ENCODE data around the gene SLC27A2.
A peak's percentile ranks its signal among the peaks of the same experiment; 100 is the strongest.
"Not testable (repeated sequence)": the region's sequence is repeated elsewhere in the genome, so short reads cannot be mapped to it uniquely, and the experiment has no call there.

Gene SLC27A2

DNA sequence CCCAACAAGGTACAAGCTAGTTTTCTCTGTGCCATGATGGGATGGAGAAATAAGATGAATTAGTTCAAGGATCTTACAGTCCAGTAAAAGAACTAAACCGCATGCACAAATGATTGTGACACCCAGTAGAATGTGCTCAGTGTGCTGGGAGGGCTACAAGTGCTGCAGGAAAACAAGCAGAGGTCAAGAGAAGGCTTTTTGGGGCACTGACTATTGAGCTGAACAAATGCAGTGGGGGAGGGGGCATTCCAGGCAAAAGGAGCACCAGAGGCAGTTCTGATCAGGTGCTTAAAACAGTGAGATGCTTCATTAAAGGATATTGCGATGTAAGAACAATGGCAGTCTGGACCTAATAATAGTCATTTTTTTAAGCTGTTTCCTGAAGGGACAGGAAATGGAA is 6.0 kb downstream of the SLC27A2 start:
- TF ChIP-seq, protein P1, sequence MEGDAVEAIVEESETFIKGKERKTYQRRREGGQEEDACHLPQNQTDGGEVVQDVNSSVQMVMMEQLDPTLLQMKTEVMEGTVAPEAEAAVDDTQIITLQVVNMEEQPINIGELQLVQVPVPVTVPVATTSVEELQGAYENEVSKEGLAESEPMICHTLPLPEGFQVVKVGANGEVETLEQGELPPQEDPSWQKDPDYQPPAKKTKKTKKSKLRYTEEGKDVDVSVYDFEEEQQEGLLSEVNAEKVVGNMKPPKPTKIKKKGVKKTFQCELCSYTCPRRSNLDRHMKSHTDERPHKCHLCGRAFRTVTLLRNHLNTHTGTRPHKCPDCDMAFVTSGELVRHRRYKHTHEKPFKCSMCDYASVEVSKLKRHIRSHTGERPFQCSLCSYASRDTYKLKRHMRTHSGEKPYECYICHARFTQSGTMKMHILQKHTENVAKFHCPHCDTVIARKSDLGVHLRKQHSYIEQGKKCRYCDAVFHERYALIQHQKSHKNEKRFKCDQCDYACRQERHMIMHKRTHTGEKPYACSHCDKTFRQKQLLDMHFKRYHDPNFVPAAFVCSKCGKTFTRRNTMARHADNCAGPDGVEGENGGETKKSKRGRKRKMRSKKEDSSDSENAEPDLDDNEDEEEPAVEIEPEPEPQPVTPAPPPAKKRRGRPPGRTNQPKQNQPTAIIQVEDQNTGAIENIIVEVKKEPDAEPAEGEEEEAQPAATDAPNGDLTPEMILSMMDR (conservative IDR thresholded peaks at IDR 0.05; ENCODE audit: low read depth), result no peak
- no peak overlapping the region for H3K27ac ChIP-seq
- CTCF ChIA-PET, result interaction anchor here (0.6 kb wide), 1 partner anchor 272 kb away, joined by 5 read pairs; no protein-coding TSS in a partner anchor
- POLR2A ChIA-PET (ENCODE audit: low non-redundant PET), result no interaction called here
- no peak for DNase-seq (ENCODE audit: low spot score)

DNA sequence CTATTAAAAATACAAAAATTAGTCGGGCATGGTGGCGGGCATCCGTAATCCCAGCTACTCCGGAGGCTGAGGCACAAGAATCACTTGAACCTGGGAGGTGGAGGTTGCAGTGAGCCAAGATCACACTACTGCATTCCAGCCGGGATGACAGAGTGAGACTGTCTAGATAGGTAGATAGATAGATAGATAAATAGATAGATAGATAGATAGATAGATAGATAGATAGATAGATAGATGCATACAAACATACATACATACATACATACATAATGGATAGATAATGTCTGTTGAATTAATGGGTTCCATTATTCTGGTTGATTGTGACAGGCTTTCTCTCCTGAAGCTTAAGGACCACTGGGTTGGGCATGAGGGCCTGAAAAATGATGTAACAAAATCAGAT is 6.8 kb downstream of the SLC27A2 start:
- H3K27ac ChIP-seq; POLR2A ChIA-PET (ENCODE audit: low non-redundant PET); DNase-seq (ENCODE audit: low spot score): not testable (repeated sequence)
- CTCF ChIA-PET, result interaction anchor here (0.6 kb wide), 1 partner anchor 343 kb away, joined by 3 read pairs; no protein-coding TSS in a partner anchor

DNA sequence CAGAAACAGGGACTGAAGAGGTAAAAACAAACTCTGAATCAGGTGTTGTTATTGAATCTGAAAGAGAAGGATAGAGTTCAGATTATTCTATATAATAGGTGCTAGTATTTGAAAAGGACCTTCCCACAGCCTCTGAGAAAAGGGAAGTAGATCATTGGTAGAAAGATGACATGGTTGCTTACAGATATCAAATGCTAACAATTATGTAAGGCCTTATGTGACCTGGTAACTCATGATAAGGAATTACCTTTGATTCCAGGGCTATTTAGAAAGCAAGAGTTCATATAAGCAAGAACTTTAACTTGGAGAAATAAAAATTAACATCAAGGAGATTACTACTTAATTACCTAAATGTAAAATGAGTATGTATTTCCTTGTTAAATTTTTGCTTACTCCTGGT is 7.6 kb downstream of the SLC27A2 start:
- no peak overlapping the region for H3K27ac ChIP-seq
- ChIA-PET CTCF (no interaction called here), POLR2A (ENCODE audit: low non-redundant PET) (no interaction called here)
- no peak for DNase-seq (ENCODE audit: low spot score)
- TF ChIP-seq, protein P1 (conservative IDR thresholded peaks at IDR 0.05; ENCODE audit: low read depth), result no peak

DNA sequence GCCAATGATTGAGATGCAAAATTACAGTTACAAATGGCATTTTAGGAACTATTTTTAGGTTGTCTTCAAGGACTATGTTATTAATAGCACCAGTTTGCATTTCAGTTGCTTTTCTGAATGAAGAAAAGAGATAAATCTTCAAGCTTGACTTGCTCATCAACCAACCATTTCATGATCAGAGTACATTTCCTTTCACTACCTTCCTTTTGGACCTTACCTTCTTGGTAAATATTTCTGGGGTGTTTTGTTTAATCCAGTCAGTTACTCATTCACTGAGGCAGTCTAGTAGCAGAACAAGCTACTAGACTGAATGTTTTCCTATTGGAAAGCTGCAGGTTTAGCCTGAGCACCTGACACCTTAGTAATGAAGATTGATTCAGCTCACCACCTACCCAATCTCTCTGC is 8.2 kb downstream of the SLC27A2 start:
- ChIA-PET POLR2A (ENCODE audit: low non-redundant PET) (no interaction called here), CTCF (interaction anchor here (0.7 kb wide), 2 partner anchors 33 to 234 kb away, joined by 4 read pairs; partner anchors contain the start of gene USP8)
- DNase-seq (ENCODE audit: low spot score), result no peak
- TF ChIP-seq, protein P1 (conservative IDR thresholded peaks at IDR 0.05; ENCODE audit: low read depth), result no peak
- no peak overlapping the region for H3K27ac ChIP-seq

DNA sequence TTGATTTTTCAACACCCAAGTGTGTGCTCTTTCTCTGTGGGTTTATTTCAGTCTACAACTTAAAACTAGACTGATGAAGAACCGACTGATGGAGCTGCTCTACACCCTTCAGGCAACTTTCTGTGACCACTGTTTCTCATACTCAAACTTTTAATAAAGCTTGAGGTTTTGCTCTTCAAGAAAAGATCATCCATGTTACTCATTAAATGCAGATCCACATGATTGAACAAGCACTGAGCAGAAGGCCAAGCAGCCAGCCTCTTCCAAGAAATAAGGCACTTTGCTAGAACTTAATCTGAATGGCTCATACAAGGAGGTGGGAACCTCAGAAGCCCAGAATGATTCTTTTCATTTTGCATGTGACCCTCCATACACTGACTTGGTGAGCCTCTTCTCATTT is 8.7 kb downstream of the SLC27A2 start:
- no peak for DNase-seq (ENCODE audit: low spot score)
- TF ChIP-seq, protein P1 (conservative IDR thresholded peaks at IDR 0.05; ENCODE audit: low read depth), result no peak
- H3K27ac ChIP-seq, result no peak overlapping the region
- POLR2A ChIA-PET (ENCODE audit: low non-redundant PET), result no interaction called here
- CTCF ChIA-PET, result interaction anchor here (0.7 kb wide), 2 partner anchors 23 to 234 kb away, joined by 4 read pairs; partner anchors contain the start of gene USP8

DNA sequence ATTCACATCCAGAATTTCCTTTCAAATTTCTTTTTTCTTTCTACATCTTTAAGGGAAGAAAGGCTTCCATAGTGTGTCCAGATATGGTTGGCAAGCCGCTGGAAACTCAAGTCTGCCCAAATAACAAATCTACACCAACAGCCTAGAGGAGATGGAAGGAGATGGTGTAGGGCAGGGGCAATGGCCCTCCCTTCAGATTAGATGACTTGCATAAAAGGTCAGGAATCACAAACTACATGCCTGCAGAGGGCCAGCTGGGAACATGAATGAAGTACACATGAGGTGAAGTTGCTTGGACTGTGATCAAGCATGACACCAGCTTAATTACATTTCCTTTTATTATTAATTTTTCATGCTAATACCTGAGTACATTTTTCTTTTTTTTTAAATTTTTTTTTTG is 10.2 kb downstream of the SLC27A2 start:
- no peak overlapping the region for H3K27ac ChIP-seq
- TF ChIP-seq, protein P1 (conservative IDR thresholded peaks at IDR 0.05; ENCODE audit: low read depth), result no peak
- ChIA-PET POLR2A (ENCODE audit: low non-redundant PET) (interaction anchor here (0.6 kb wide), 1 partner anchor 18 kb away, joined by 5 read pairs; no protein-coding TSS in a partner anchor), CTCF (interaction anchor here (0.6 to 1.1 kb wide), 2 partner anchors 10 to 44 kb away, joined by 4 read pairs; no protein-coding TSS in a partner anchor)
- no peak for DNase-seq (ENCODE audit: low spot score)

DNA sequence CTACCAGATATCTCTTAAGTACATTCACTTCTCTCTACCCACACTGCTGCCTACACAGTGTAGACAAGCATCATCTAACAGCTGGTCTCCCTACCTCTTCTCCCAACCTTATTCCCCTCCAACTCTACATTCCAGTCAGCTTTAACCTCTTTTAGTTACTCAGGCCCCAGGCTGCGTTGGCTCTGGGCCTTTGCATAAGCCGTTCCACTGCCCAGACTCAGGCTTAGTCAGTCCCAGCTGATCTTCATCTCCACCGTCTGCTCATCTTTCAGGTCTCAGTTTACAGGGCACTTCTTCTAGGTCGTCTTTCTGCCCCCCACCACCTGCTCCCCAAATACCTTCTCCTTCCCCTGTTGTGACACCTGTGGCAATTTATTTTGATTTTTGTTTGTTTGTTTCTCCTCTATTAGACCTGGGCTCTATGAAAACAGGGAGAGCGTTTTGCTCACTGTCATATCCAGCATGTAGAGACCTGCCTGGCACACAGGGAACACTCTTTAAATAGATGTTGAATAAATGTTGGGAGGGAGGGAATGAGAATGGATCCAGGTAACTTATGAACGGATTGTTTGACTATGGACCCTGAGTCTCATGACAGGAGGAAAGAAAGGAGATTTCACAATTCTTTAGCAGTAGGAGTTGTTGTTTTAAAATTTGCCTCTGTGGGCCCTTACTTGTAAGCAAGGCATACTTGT is 11.1 kb downstream of the SLC27A2 start:
- DNase-seq (ENCODE audit: low spot score), result peak; percentile 42
- POLR2A ChIA-PET (ENCODE audit: low non-redundant PET), result no interaction called here
- CTCF ChIA-PET, result interaction anchor here (1.1 kb wide), 1 partner anchor 11 kb away, joined by 4 read pairs; no protein-coding TSS in a partner anchor
- TF ChIP-seq, protein P1 (conservative IDR thresholded peaks at IDR 0.05; ENCODE audit: low read depth), result no peak
- peak overlapping the region; percentile 41; the same call in 1 of the 2 replicates for H3K27ac ChIP-seq
